PC-3 (cell line): Measurements from ENCODE around the gene PAF1. TPM values are rescaled to one million over a fixed set of nuclear protein-coding genes. Genes with fewer than 3 reads are reported as not detected.
A peak's percentile ranks its signal among the peaks of the same experiment; 100 is the strongest.

Experiments used
- ATAC-seq: fragments of 200-7000 bp; cut with Tn5 transposase; 2 replicates; pipeline ENCODE4 v1.9.1; 2020; ENCODE audit warnings: mild to moderate bottlenecking, moderate library complexity
- BruUV-seq: library from RNA; stranded (reverse); fragments of 400-500 nt; replicated peaks from 2 replicates; lab custom pipeline; 2021; lab: Mats Ljungman, UMichigan
- CTCF ChIA-PET: fragments of 300-600 bp; sonication (Branson Sonifier 250); formaldehyde crosslinking; loops from one replicate; lab custom pipeline; 2022; ENCODE audit warnings: antibody characterized with exemption; lab: Charles Lee
- POLR2A ChIA-PET: fragments of 300-600 bp; sonication (Branson Sonifier 250); formaldehyde crosslinking; loops from one replicate; lab custom pipeline; 2022; ENCODE audit warnings: antibody characterized with exemption; ENCODE audit not compliant: unreplicated experiment; lab: Charles Lee
- DNase-seq: peaks from one replicate; pipeline ENCODE4 v3.0.0-alpha.2; 2015
- H2AFZ ChIP-seq: fragments of 300-600 bp; sonication (generic); 2 replicates; pipeline ENCODE4 v1.6.0; 2016; ENCODE audit warnings: antibody characterized with exemption, low read length
- H3F3A ChIP-seq: fragments of 300-600 bp; sonication (generic); one replicate; pipeline ENCODE4 v1.6.0; 2017; ENCODE audit warnings: antibody characterized with exemption, low read length, control low read depth, mild to moderate bottlenecking; ENCODE audit not compliant: unreplicated experiment
- H3K27ac ChIP-seq: fragments of 300-600 bp; sonication (generic); 2 replicates; pipeline ENCODE4 v1.5.1; 2016; ENCODE audit warnings: mild to moderate bottlenecking, low read length
- H3K27me3 ChIP-seq: fragments of 300-600 bp; sonication (generic); 2 replicates; pipeline ENCODE4 v1.6.1; 2016; ENCODE audit warnings: low read length, mixed read lengths
- H3K36me3 ChIP-seq: fragments of 300-600 bp; sonication (generic); 2 replicates; pipeline ENCODE4 v1.6.1; 2016; ENCODE audit warnings: low read depth, mixed run types, low read length, mixed read lengths
- H3K4me1 ChIP-seq: fragments of 300-600 bp; sonication (generic); 2 replicates; pipeline ENCODE4 v1.5.1; 2016; ENCODE audit warnings: low read length; ENCODE audit not compliant: insufficient read depth
- H3K4me2 ChIP-seq: fragments of 300-600 bp; sonication (generic); 2 replicates; pipeline ENCODE4 v1.6.0; 2016; ENCODE audit warnings: low read length
- H3K4me3 ChIP-seq: fragments of 300-600 bp; sonication (generic); 2 replicates; pipeline ENCODE4 v1.5.1; 2016; ENCODE audit warnings: mild to moderate bottlenecking, low read length, mixed read lengths
- H3K79me2 ChIP-seq: fragments of 300-600 bp; sonication (generic); 2 replicates; pipeline ENCODE4 v1.6.1; 2017; ENCODE audit warnings: low read length, mixed read lengths
- H3K9ac ChIP-seq: fragments of 300-600 bp; sonication (generic); 2 replicates; pipeline ENCODE4 v1.6.0; 2016; ENCODE audit warnings: mild to moderate bottlenecking, low read length
- H3K9me2 ChIP-seq: fragments of 300-600 bp; sonication (generic); replicated peaks from 2 replicates; pipeline ENCODE4 v1.6.1; 2016; ENCODE audit warnings: mixed run types, low read length, mixed read lengths
- H3K9me3 ChIP-seq: fragments of 300-600 bp; sonication (generic); 2 replicates; pipeline ENCODE4 v1.6.1; 2016; ENCODE audit warnings: low read length, mixed read lengths
- H4K20me1 ChIP-seq: fragments of 300-600 bp; sonication (generic); 2 replicates; pipeline ENCODE4 v1.6.1; 2016; ENCODE audit warnings: low read length, mixed read lengths
- EZH2 ChIP-seq: fragments of 300-600 bp; sonication (generic); IDR thresholded peaks from one replicate; pipeline ENCODE4 v1.6.1; 2017; ENCODE audit warnings: antibody characterized with exemption, mild to moderate bottlenecking, low read length; ENCODE audit not compliant: unreplicated experiment
- EZH2phosphoT487 ChIP-seq: fragments of 300-600 bp; sonication (generic); IDR thresholded peaks from 2 replicates; pipeline ENCODE4 v1.6.1; 2018; ENCODE audit warnings: mild to moderate bottlenecking, antibody characterized with exemption, low read length, borderline replicate concordance
- intact Hi-C: fragments of 100-400 bp; cut with micrococcal nuclease; formaldehyde crosslinking; loops from 2 replicates; pipeline ENCODE4 v1.9.0; 2023
- total RNA-seq: library from RNA; depleted of rRNA; stranded (reverse); fragments of >200 nt; gene quantifications from 2 replicates; pipeline ENCODE4 v1.2.3, GENCODE V29; 2014
- TF ChIP-seq, protein P1 (sequence below): fragments of 300-600 bp; sonication (generic); conservative IDR thresholded peaks from 2 replicates; pipeline ENCODE4 v1.5.1; 2017; ENCODE audit warnings: antibody characterized with exemption, low read depth, mild to moderate bottlenecking, low read length

The PAF1 gene
- total RNA-seq, 1 experiment from 2014 or later = 50.7 TPM

DNA sequence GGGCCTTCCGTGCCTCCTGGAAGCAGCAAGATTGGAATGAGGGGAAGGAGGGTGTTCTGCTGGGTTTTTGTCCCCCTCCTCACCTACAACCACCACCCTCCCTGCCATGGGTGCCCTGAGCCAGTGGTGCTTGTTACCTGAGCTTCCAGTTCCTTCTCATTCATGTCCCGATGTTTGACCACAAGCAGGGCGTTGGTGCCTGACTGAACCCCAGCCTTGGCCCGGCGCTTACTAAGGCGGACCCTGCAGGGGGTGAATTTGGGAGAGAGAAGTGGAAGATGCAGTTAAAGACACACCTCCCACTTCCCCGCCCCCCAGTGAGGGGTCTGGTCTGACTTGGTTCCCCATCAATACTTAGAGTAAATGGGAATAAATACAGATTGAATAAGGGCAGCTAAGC, 4.3 kb downstream of the PAF1 start:
- H3K27ac ChIP-seq = no peak overlapping the region
- no peak overlapping the region for H2AFZ ChIP-seq
- H3K27me3 ChIP-seq = no peaks in the 10 kb centered on the region
- H3K4me3 ChIP-seq = no peak overlapping the region
- no peak overlapping the region for H3K4me2 ChIP-seq
- H3K9me2 ChIP-seq = no peaks in the 10 kb centered on the region
- DNase-seq (no peak), ATAC-seq (no peak)
- no peaks in the 10 kb centered on the region for H3K9me3 ChIP-seq
- intact Hi-C loops = no loop called here
- peaks cover 6% of the 10 kb centered on the region; the same call in 1 of the 2 replicates for H3K4me1 ChIP-seq
- no peak overlapping the region for H3K9ac ChIP-seq
- H4K20me1 ChIP-seq = no peaks in the 10 kb centered on the region
- POLR2A ChIA-PET = no interaction called here
- BruUV-seq = no TSS peak
- no peaks in the 10 kb centered on the region; the same call in none of the 2 replicates for H3K36me3 ChIP-seq
- H3K79me2 ChIP-seq = peaks cover 15% of the 10 kb centered on the region
- TF ChIP-seq EZH2 = no peak
- no peak for TF ChIP-seq EZH2phosphoT487
- TF ChIP-seq, protein P1, sequence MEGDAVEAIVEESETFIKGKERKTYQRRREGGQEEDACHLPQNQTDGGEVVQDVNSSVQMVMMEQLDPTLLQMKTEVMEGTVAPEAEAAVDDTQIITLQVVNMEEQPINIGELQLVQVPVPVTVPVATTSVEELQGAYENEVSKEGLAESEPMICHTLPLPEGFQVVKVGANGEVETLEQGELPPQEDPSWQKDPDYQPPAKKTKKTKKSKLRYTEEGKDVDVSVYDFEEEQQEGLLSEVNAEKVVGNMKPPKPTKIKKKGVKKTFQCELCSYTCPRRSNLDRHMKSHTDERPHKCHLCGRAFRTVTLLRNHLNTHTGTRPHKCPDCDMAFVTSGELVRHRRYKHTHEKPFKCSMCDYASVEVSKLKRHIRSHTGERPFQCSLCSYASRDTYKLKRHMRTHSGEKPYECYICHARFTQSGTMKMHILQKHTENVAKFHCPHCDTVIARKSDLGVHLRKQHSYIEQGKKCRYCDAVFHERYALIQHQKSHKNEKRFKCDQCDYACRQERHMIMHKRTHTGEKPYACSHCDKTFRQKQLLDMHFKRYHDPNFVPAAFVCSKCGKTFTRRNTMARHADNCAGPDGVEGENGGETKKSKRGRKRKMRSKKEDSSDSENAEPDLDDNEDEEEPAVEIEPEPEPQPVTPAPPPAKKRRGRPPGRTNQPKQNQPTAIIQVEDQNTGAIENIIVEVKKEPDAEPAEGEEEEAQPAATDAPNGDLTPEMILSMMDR = no peak
- CTCF ChIA-PET = no interaction called here
- no peaks in the 10 kb centered on the region for H3F3A ChIP-seq

DNA sequence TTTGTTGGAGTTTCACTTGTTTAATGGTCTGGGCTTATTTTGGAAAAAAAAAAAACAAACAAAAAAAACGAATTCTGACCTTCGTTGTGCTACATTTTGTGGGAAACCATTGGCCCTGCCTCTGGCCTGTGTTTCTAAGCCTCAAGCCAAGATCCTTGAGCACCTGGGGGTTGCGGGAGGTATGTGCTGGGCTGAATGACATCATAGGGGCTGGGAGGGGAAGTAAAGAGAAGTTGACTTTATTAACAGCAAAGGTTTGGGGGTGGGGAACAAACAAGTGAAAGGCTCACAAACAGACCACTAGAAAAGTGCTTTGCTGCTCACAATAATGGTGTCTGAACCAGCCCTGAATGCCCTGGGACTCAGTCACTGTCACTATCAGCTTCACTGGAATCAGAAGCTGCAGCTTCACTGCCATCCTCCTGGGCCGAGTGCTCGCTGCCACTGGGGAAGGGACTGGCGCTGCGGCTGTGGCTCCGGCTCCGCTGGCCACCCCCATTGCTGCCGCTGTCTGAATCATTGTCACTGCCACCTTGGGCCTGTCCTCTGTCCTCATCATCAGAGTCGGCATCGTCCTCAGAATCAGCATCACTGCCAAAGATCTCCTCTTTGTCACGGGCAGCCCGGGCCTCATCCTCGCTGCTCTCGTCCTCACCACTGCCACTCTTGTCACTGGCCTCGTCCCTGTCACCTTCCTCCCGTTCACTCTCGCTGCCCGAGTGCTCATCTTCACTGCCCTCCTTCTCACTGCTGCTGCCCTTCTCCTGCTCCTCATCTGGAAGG, 5.1 kb downstream of the PAF1 start:
- no peak overlapping the region for H3K4me2 ChIP-seq
- H3K4me1 ChIP-seq = peaks cover 6% of the 10 kb centered on the region; the same call in 1 of the 2 replicates
- TF ChIP-seq EZH2phosphoT487 (no peak), EZH2 (no peak)
- TF ChIP-seq, protein P1 = no peak
- H3K4me3 ChIP-seq = no peak overlapping the region
- ChIA-PET CTCF (no interaction called here), POLR2A (no interaction called here)
- no peak overlapping the region for H3K9ac ChIP-seq
- H3K9me3 ChIP-seq = no peaks in the 10 kb centered on the region
- TSS peak; percentile 24 for BruUV-seq
- H2AFZ ChIP-seq = no peak overlapping the region
- H3K27ac ChIP-seq = no peak overlapping the region
- H3K36me3 ChIP-seq = no peaks in the 10 kb centered on the region; the same call in none of the 2 replicates
- no peaks in the 10 kb centered on the region for H3F3A ChIP-seq
- H4K20me1 ChIP-seq = no peaks in the 10 kb centered on the region
- intact Hi-C loops = no loop called here
- ATAC-seq (no peak), DNase-seq (no peak)
- H3K9me2 ChIP-seq = no peaks in the 10 kb centered on the region
- H3K79me2 ChIP-seq = peaks cover 15% of the 10 kb centered on the region
- H3K27me3 ChIP-seq = no peaks in the 10 kb centered on the region
